A673 (cell line): ENCODE data around the gene AQP12B. TPM values are rescaled to one million over a fixed set of nuclear protein-coding genes. Genes with fewer than 3 reads are reported as not detected.

ENCODE experiments used
- BruUV-seq: library from RNA; stranded (reverse); fragments of 400-500 nt; replicated peaks from 2 replicates; lab custom pipeline; 2021; lab: Mats Ljungman, UMichigan
- CTCF ChIA-PET: fragments of 300-600 bp; sonication (Branson Sonifier 250); formaldehyde crosslinking; loops from one replicate; lab custom pipeline; 2022; ENCODE audit warnings: antibody characterized with exemption; lab: Charles Lee
- POLR2A ChIA-PET: fragments of 300-600 bp; sonication (Branson Sonifier 250); formaldehyde crosslinking; loops from one replicate; lab custom pipeline; 2022; ENCODE audit warnings: antibody characterized with exemption; ENCODE audit not compliant: low non-redundant PET; lab: Charles Lee
- DNase-seq: peaks from one replicate; pipeline ENCODE4 v3.0.0-alpha.2; 2015; ENCODE audit warnings: low spot score
- H3K27ac ChIP-seq: fragments of 200-600 bp; sonication (generic); 2 replicates; pipeline ENCODE4 v1.5.1; 2016; ENCODE audit warnings: mixed run types, low read depth, mild to moderate bottlenecking, mixed read lengths, antibody characterized with exemption, low read length; ENCODE audit not compliant: poor library complexity, severe bottlenecking
- H3K27me3 ChIP-seq: fragments of 200-600 bp; sonication (generic); replicated peaks from 2 replicates; pipeline ENCODE4 v1.6.1; 2017; ENCODE audit warnings: mixed run types, low read depth, mild to moderate bottlenecking, mixed read lengths, antibody characterized with exemption, low read length; ENCODE audit not compliant: insufficient read depth, poor library complexity
- H3K36me3 ChIP-seq: fragments of 200-600 bp; sonication (generic); 2 replicates; pipeline ENCODE4 v1.6.1; 2016; ENCODE audit warnings: mixed run types, mild to moderate bottlenecking, mixed read lengths, antibody characterized with exemption, low read length; ENCODE audit not compliant: insufficient read depth, poor library complexity, severe bottlenecking
- H3K4me1 ChIP-seq: fragments of 200-600 bp; sonication (generic); 2 replicates; pipeline ENCODE4 v1.6.1; 2017; ENCODE audit warnings: mixed run types, mild to moderate bottlenecking, mixed read lengths, antibody characterized with exemption, low read length; ENCODE audit not compliant: insufficient read depth, poor library complexity, severe bottlenecking
- H3K4me3 ChIP-seq: fragments of 200-600 bp; sonication (generic); 2 replicates; pipeline ENCODE4 v1.5.1; 2016; ENCODE audit warnings: low read depth, mixed run types, mild to moderate bottlenecking, mixed read lengths, low read length; ENCODE audit not compliant: poor library complexity, severe bottlenecking
- H3K9me3 ChIP-seq: fragments of 200-600 bp; sonication (generic); 2 replicates; pipeline ENCODE4 v1.6.1; 2016; ENCODE audit warnings: mixed run types, low read depth, mild to moderate bottlenecking, mixed read lengths, antibody characterized with exemption, low read length; ENCODE audit not compliant: poor library complexity, severe bottlenecking
- EZH2 ChIP-seq: fragments of 200-600 bp; sonication (generic); IDR thresholded peaks from 2 replicates; pipeline ENCODE4 v1.6.1; 2017; ENCODE audit warnings: borderline replicate concordance, low read depth, mild to moderate bottlenecking, mixed read lengths, antibody characterized with exemption, low read length; ENCODE audit not compliant: poor library complexity, severe bottlenecking
- intact Hi-C: fragments of 100-400 bp; cut with micrococcal nuclease; formaldehyde crosslinking; loops from one replicate; pipeline ENCODE4 v1.10.0; 2022; ENCODE audit not compliant: unreplicated experiment
- total RNA-seq: library from RNA; stranded (reverse); gene quantifications from 2 replicates; pipeline ENCODE4 v1.2.3, GENCODE V29; 2021
- TF ChIP-seq, protein P1 (sequence below): fragments of 300-800, 200-600 bp; sonication (generic); conservative IDR thresholded peaks from 2 replicates; pipeline ENCODE4 v1.5.1; 2017; ENCODE audit warnings: low read depth, mild to moderate bottlenecking, antibody characterized with exemption, low read length, moderate library complexity, mixed read lengths

AQP12B gene
- total RNA-seq, 1 experiment from 2014 or later: not detected

DNA sequence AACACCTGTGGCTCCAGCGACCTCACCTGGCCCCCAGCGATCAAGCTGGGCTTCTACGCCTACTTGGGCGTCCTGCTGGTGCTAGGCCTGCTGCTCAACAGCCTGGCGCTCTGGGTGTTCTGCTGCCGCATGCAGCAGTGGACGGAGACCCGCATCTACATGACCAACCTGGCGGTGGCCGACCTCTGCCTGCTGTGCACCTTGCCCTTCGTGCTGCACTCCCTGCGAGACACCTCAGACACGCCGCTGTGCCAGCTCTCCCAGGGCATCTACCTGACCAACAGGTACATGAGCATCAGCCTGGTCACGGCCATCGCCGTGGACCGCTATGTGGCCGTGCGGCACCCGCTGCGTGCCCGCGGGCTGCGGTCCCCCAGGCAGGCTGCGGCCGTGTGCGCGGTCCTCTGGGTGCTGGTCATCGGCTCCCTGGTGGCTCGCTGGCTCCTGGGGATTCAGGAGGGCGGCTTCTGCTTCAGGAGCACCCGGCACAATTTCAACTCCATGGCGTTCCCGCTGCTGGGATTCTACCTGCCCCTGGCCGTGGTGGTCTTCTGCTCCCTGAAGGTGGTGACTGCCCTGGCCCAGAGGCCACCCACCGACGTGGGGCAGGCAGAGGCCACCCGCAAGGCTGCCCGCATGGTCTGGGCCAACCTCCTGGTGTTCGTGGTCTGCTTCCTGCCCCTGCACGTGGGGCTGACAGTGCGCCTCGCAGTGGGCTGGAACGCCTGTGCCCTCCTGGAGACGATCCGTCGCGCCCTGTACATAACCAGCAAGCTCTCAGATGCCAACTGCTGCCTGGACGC, 52.5 kb downstream of the AQP12B start:
- CTCF ChIA-PET: no interaction called here
- DNase-seq: no peak
- POLR2A ChIA-PET: no interaction called here
- Histone ChIP-seq H3K27me3 (no peaks in the 10 kb centered on the region), H3K4me3 (no peak overlapping the region), H3K4me1 (no peaks in the 10 kb centered on the region), H3K9me3 (no peaks in the 10 kb centered on the region), H3K36me3 (no peaks in the 10 kb centered on the region), H3K27ac (no peak overlapping the region)
- TF ChIP-seq, protein P1, sequence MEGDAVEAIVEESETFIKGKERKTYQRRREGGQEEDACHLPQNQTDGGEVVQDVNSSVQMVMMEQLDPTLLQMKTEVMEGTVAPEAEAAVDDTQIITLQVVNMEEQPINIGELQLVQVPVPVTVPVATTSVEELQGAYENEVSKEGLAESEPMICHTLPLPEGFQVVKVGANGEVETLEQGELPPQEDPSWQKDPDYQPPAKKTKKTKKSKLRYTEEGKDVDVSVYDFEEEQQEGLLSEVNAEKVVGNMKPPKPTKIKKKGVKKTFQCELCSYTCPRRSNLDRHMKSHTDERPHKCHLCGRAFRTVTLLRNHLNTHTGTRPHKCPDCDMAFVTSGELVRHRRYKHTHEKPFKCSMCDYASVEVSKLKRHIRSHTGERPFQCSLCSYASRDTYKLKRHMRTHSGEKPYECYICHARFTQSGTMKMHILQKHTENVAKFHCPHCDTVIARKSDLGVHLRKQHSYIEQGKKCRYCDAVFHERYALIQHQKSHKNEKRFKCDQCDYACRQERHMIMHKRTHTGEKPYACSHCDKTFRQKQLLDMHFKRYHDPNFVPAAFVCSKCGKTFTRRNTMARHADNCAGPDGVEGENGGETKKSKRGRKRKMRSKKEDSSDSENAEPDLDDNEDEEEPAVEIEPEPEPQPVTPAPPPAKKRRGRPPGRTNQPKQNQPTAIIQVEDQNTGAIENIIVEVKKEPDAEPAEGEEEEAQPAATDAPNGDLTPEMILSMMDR: no peak
- TF ChIP-seq EZH2: no peak
- intact Hi-C loops: no loop called here
- BruUV-seq: no TSS peak

GRCh38 chr2:240629619-240629967, 53.1 kb downstream of the AQP12B start:
- CTCF ChIA-PET: no interaction called here
- Histone ChIP-seq H3K27me3 (no peaks in the 10 kb centered on the region), H3K4me3 (no peak overlapping the region), H3K36me3 (no peaks in the 10 kb centered on the region), H3K4me1 (no peaks in the 10 kb centered on the region), H3K9me3 (no peaks in the 10 kb centered on the region), H3K27ac (no peak overlapping the region)
- no TSS peak for BruUV-seq
- TF ChIP-seq, protein P1: no peak
- no peak for TF ChIP-seq EZH2
- no peak for DNase-seq
- POLR2A ChIA-PET: interaction anchor here (0.5 kb wide), 1 partner anchor 93 kb away, joined by 3 read pairs; no protein-coding TSS in a partner anchor
- intact Hi-C loops: no loop called here

GRCh38 chr2:240628808-240629618, 53.7 kb downstream of the AQP12B start:
- CTCF ChIA-PET: no interaction called here
- TF ChIP-seq, protein P1: no peak
- no peak overlapping the region for H3K4me3 ChIP-seq
- no peaks in the 10 kb centered on the region for H3K27me3 ChIP-seq
- H3K9me3 ChIP-seq: no peaks in the 10 kb centered on the region
- no peak for DNase-seq
- H3K27ac ChIP-seq: no peak overlapping the region
- H3K4me1 ChIP-seq: no peaks in the 10 kb centered on the region
- no peaks in the 10 kb centered on the region for H3K36me3 ChIP-seq
- BruUV-seq: no TSS peak
- POLR2A ChIA-PET: interaction anchor here (0.5 kb wide), 1 partner anchor 92 kb away, joined by 3 read pairs; no protein-coding TSS in a partner anchor
- intact Hi-C loops: no loop called here
